NCI-H2081 treated with DMSO at 0.1 percent for 48 hours (cell line): Measurements from ENCODE around the gene TOR1AIP1.

Experiments used
- DNase-seq: peaks from one replicate; lab custom pipeline; 2025; lab: John Stamatoyannopoulos, UW

TOR1AIP1 gene

GRCh38 chr1:179881642-179882252 lies 338 bp upstream of the TOR1AIP1 start:
- DNase-seq: no peak

GRCh38 chr1:179883040-179883744 lies 1.1 kb downstream of the TOR1AIP1 start:
- DNase-seq: peak; percentile 57

- no peak for DNase-seq
Observed at GRCh38 chr1:179883745-179884138, 1.7 kb downstream of the TOR1AIP1 start.

GRCh38 chr1:179888071-179888470 lies 6.0 kb downstream of the TOR1AIP1 start:
- DNase-seq: no peak

- DNase-seq: no peak
Observed at GRCh38 chr1:179889589-179889988, 7.5 kb downstream of the TOR1AIP1 start.

GRCh38 chr1:179910934-179911333 lies 28.8 kb downstream of the TOR1AIP1 start:
- no peak for DNase-seq

- DNase-seq: no peak
Observed at GRCh38 chr1:179911812-179912211, 29.7 kb downstream of the TOR1AIP1 start.

- no peak for DNase-seq
Observed at GRCh38 chr1:179917601-179918429, 35.7 kb downstream of the TOR1AIP1 start.

- DNase-seq: no peak
Observed at GRCh38 chr1:179921472-179921871, 39.4 kb downstream of the TOR1AIP1 start.

- no peak for DNase-seq
Observed at GRCh38 chr1:179921981-179922872, 40.1 kb downstream of the TOR1AIP1 start.

GRCh38 chr1:179923029-179923428 lies 40.9 kb downstream of the TOR1AIP1 start:
- no peak for DNase-seq

- DNase-seq: no peak
Observed at GRCh38 chr1:179924268-179924667, 42.2 kb downstream of the TOR1AIP1 start.

GRCh38 chr1:179925302-179925701 lies 43.2 kb downstream of the TOR1AIP1 start:
- DNase-seq: no peak

GRCh38 chr1:179925922-179926849 lies 44.1 kb downstream of the TOR1AIP1 start:
- DNase-seq: no peak

- no peak for DNase-seq
Observed at GRCh38 chr1:179926850-179927205, 44.7 kb downstream of the TOR1AIP1 start.

GRCh38 chr1:179929955-179930798 lies 48.1 kb downstream of the TOR1AIP1 start:
- no peak for DNase-seq

- no peak for DNase-seq
Observed at GRCh38 chr1:179930867-179931266, 48.8 kb downstream of the TOR1AIP1 start.

- no peak for DNase-seq
Observed at GRCh38 chr1:179933219-179933618, 51.1 kb downstream of the TOR1AIP1 start.

GRCh38 chr1:179935909-179936496 lies 53.9 kb downstream of the TOR1AIP1 start:
- no peak for DNase-seq
